GM23338 (cell line): ENCODE results near the gene CTNS. TPM values are rescaled to one million over a fixed set of nuclear protein-coding genes. Genes with fewer than 3 reads are reported as not detected.

ENCODE experiments used
- ATAC-seq: fragments of 200-7000 bp; cut with Tn5 transposase; 3 replicates; pipeline ENCODE4 v1.9.1; 2020
- DNase-seq: peaks from one replicate; pipeline ENCODE4 v3.0.0-alpha.2; 2015; ENCODE audit warnings: low spot score
- H2AFZ ChIP-seq: fragments of 200-600 bp; sonication (generic); 2 replicates; pipeline ENCODE4 v1.8.0; 2016; ENCODE audit warnings: antibody characterized with exemption, mild to moderate bottlenecking, moderate library complexity
- H3F3A ChIP-seq: fragments of 200-600 bp; sonication (generic); replicated peaks from 2 replicates; pipeline ENCODE4 v1.8.0; 2017; ENCODE audit warnings: antibody characterized with exemption, mixed run types, low read depth
- H3K27ac ChIP-seq: fragments of 200-600 bp; sonication (generic); 2 replicates; pipeline ENCODE4 v1.6.1; 2016; ENCODE audit warnings: low read depth
- H3K27me3 ChIP-seq: fragments of 200-600 bp; sonication (generic); 2 replicates; pipeline ENCODE4 v1.8.0; 2016; ENCODE audit warnings: mild to moderate bottlenecking, mixed run types, moderate library complexity; ENCODE audit not compliant: insufficient read depth
- H3K36me3 ChIP-seq: fragments of 200-600 bp; sonication (generic); 2 replicates; pipeline ENCODE4 v1.8.0; 2016; ENCODE audit warnings: mild to moderate bottlenecking; ENCODE audit not compliant: insufficient read depth
- H3K4me1 ChIP-seq: fragments of 200-600 bp; sonication (generic); 2 replicates; pipeline ENCODE4 v1.8.0; 2016; ENCODE audit warnings: mild to moderate bottlenecking, moderate library complexity; ENCODE audit not compliant: insufficient read depth
- H3K4me2 ChIP-seq: fragments of 200-600 bp; sonication (generic); 2 replicates; pipeline ENCODE4 v1.7.1; 2017; ENCODE audit warnings: mixed run types
- H3K4me3 ChIP-seq: fragments of 200-600 bp; sonication (generic); 2 replicates; pipeline ENCODE4 v1.6.1; 2016; ENCODE audit warnings: mixed run types
- H3K79me2 ChIP-seq: fragments of 200-600 bp; sonication (generic); replicated peaks from 2 replicates; pipeline ENCODE4 v1.8.0; 2017; ENCODE audit warnings: mild to moderate bottlenecking; ENCODE audit not compliant: insufficient read depth
- H3K9me2 ChIP-seq: fragments of 200-600 bp; sonication (generic); 2 replicates; pipeline ENCODE4 v1.8.0; 2017; ENCODE audit not compliant: insufficient read depth
- H4K20me1 ChIP-seq: fragments of 200-600 bp; sonication (generic); replicated peaks from 2 replicates; pipeline ENCODE4 v1.8.0; 2017; ENCODE audit warnings: mild to moderate bottlenecking; ENCODE audit not compliant: insufficient read depth
- H3K27ac Mint-ChIP-seq: 2 replicates; pipeline ENCODE4 v1.8.0; 2020; ENCODE audit warnings: inconsistent platforms, mild to moderate bottlenecking, moderate library complexity, mixed read lengths
- H3K27me3 Mint-ChIP-seq: 3 replicates; pipeline ENCODE4 v1.8.0; 2022; ENCODE audit warnings: low read depth, mild to moderate bottlenecking, moderate library complexity, mixed read lengths, inconsistent platforms; ENCODE audit not compliant: insufficient read depth, poor library complexity
- H3K36me3 Mint-ChIP-seq: 3 replicates; pipeline ENCODE4 v1.8.0; 2021; ENCODE audit warnings: low read depth, mild to moderate bottlenecking, inconsistent platforms, moderate library complexity, mixed read lengths
- H3K4me1 Mint-ChIP-seq: 3 replicates; pipeline ENCODE4 v1.8.0; 2020; ENCODE audit warnings: mild to moderate bottlenecking, inconsistent platforms, mixed read lengths
- H3K4me3 Mint-ChIP-seq: 3 replicates; pipeline ENCODE4 v1.8.0; 2021; ENCODE audit warnings: moderate library complexity, mild to moderate bottlenecking, inconsistent platforms, mixed read lengths
- H3K9me3 Mint-ChIP-seq: 3 replicates; pipeline ENCODE4 v1.8.0; 2020; ENCODE audit warnings: moderate library complexity, mild to moderate bottlenecking, inconsistent platforms, mixed read lengths
- CREB1 ChIP-seq: fragments of 250-450 bp; sonication (Bioruptor Pico); IDR thresholded peaks from 2 replicates; pipeline ENCODE4 v1.5.0; 2020; ENCODE audit warnings: low read depth, mild to moderate bottlenecking, moderate library complexity
- EZH2 ChIP-seq: fragments of 200-600 bp; sonication (generic); IDR thresholded peaks from one replicate; pipeline ENCODE4 v1.8.0; 2017; ENCODE audit warnings: antibody characterized with exemption, mild to moderate bottlenecking, low read depth; ENCODE audit not compliant: unreplicated experiment
- EZH2phosphoT487 ChIP-seq: fragments of 200-600 bp; sonication (generic); IDR thresholded peaks from one replicate; pipeline ENCODE4 v1.8.1; 2018; ENCODE audit warnings: antibody characterized with exemption; ENCODE audit not compliant: unreplicated experiment
- JUNB ChIP-seq: IDR thresholded peaks from one replicate; pipeline ENCODE4 v1.6.1; 2016; ENCODE audit warnings: antibody characterized with exemption; ENCODE audit not compliant: unreplicated experiment
- NANOG ChIP-seq: IDR thresholded peaks from 2 replicates; pipeline ENCODE4 v1.6.1; 2016; ENCODE audit warnings: antibody characterized with exemption, borderline replicate concordance
- POLR2AphosphoS5 ChIP-seq: IDR thresholded peaks from 2 replicates; pipeline ENCODE4 v1.6.1; 2016; ENCODE audit warnings: antibody characterized with exemption, low read depth
- STAT1 ChIP-seq: IDR thresholded peaks from one replicate; pipeline ENCODE4 v1.6.1; 2016; ENCODE audit warnings: antibody characterized with exemption; ENCODE audit not compliant: unreplicated experiment
- ZNF114 ChIP-seq: fragments of 250-450 bp; sonication (Bioruptor Pico); IDR thresholded peaks from 2 replicates; pipeline ENCODE4 v1.5.0; 2020; ENCODE audit warnings: mild to moderate bottlenecking, moderate library complexity
- ZNF331 ChIP-seq: fragments of 250-450 bp; sonication (Bioruptor Pico); IDR thresholded peaks from 2 replicates; pipeline ENCODE4 v1.5.0; 2020; ENCODE audit warnings: low read depth, mild to moderate bottlenecking, moderate library complexity
- polyA plus RNA-seq: library from polyadenylated mRNA; unstranded; fragments of >200 nt; fragmentation: Nextera tagmentation; extraction: Ambion mirVana; gene quantifications from 2 replicates; pipeline ENCODE4 v1.2.1, GENCODE V29; 2016
- total RNA-seq: library from RNA; depleted of rRNA; stranded (reverse); fragments of >200 nt; shearing (Covaris generic); gene quantifications from 2 replicates; pipeline ENCODE4 v1.2.3, GENCODE V29; 2014
- TF ChIP-seq, protein P1 (sequence below): IDR thresholded peaks from 2 replicates; pipeline ENCODE4 v1.6.1; 2016; ENCODE audit warnings: antibody characterized with exemption
- TF ChIP-seq, protein P2 (sequence below), 2 experiments: fragments of 200-600 bp in 1 of 2; sonication (generic) in 1 of 2; conservative IDR thresholded peaks; 2 replicates each; pipeline versions ENCODE4 v1.5.1 to v1.6.1; 2016 to 2017; ENCODE audit warnings: antibody characterized with exemption in 2 of 2, low read depth in 2 of 2, mild to moderate bottlenecking in 2 of 2, moderate library complexity in 1 of 2
- TF ChIP-seq, protein P3 (sequence below): fragments of 250-450 bp; sonication (Bioruptor Pico); IDR thresholded peaks from 2 replicates; pipeline ENCODE4 v1.5.0; 2020; ENCODE audit warnings: mild to moderate bottlenecking, moderate library complexity
- TF ChIP-seq, protein P4 (sequence below): IDR thresholded peaks from one replicate; pipeline ENCODE4 v1.6.1; 2018; ENCODE audit warnings: antibody characterized with exemption; ENCODE audit not compliant: unreplicated experiment

CTNS gene
- total and polyA plus RNA-seq, 2 experiments from 2014 or later = 5.9 to 21.8 TPM

DNA sequence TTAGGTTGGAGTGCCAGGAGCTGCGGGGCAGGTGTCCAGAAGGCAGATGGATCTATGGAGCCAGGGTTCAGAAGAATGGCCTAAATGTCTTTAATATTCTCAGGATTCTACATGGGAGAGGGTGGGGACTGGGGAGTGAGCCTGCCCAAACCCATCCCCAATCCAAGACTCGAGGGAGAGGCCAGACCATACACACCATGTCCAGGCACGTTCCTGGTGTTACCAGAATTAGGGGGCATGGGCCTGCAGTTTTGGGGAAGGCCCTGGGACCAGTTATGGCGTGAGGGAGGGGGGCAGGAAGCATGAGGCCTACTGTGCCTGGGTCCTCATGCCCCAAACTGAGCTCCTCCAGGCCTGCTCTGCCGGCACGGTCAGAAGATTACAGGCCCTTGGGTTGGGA is 30.0 kb downstream of the CTNS start:
- H3K36me3 Mint-ChIP-seq = peaks cover 22% of the 10 kb centered on the region

More for the DNA sequence above, 30.0 kb downstream of the CTNS start:
- Histone ChIP-seq H4K20me1 (peaks cover 14% of the 10 kb centered on the region), H3K36me3 (no peaks in the 10 kb centered on the region), H3F3A (peaks cover 20% of the 10 kb centered on the region; the same call in 1 of the 2 replicates), H3K4me1 (peaks cover 7% of the 10 kb centered on the region; the same call in 1 of the 2 replicates), H3K4me3 (no peak overlapping the region), H3K27ac (no peak overlapping the region), H3K79me2 (peaks cover 41% of the 10 kb centered on the region), H3K4me2 (no peak overlapping the region), H3K27me3 (no peaks in the 10 kb centered on the region), H2AFZ (no peak overlapping the region), H3K9me2 (no peaks in the 10 kb centered on the region)
- Mint-ChIP-seq H3K4me1 (peaks cover 22% of the 10 kb centered on the region), H3K4me3 (peak overlapping the region; percentile 100), H3K27ac (no peak overlapping the region), H3K27me3 (peaks cover 24% of the 10 kb centered on the region), H3K9me3 (no peaks in the 10 kb centered on the region; the same call in 2 of the 3 replicates)
- DNase-seq (no peak), ATAC-seq (no peak)
- TF ChIP-seq ZNF114 (no peak), NANOG (no peak), JUNB (no peak), POLR2AphosphoS5 (no peak), STAT1 (no peak), ZNF331 (CRISPR knock-in tag) (no peak), EZH2 (no peak), CREB1 (CRISPR knock-in tag) (no peak), EZH2phosphoT487 (no peak)
- TF ChIP-seq, protein P1, sequence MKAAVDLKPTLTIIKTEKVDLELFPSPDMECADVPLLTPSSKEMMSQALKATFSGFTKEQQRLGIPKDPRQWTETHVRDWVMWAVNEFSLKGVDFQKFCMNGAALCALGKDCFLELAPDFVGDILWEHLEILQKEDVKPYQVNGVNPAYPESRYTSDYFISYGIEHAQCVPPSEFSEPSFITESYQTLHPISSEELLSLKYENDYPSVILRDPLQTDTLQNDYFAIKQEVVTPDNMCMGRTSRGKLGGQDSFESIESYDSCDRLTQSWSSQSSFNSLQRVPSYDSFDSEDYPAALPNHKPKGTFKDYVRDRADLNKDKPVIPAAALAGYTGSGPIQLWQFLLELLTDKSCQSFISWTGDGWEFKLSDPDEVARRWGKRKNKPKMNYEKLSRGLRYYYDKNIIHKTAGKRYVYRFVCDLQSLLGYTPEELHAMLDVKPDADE = no peak
- TF ChIP-seq, protein P2, sequence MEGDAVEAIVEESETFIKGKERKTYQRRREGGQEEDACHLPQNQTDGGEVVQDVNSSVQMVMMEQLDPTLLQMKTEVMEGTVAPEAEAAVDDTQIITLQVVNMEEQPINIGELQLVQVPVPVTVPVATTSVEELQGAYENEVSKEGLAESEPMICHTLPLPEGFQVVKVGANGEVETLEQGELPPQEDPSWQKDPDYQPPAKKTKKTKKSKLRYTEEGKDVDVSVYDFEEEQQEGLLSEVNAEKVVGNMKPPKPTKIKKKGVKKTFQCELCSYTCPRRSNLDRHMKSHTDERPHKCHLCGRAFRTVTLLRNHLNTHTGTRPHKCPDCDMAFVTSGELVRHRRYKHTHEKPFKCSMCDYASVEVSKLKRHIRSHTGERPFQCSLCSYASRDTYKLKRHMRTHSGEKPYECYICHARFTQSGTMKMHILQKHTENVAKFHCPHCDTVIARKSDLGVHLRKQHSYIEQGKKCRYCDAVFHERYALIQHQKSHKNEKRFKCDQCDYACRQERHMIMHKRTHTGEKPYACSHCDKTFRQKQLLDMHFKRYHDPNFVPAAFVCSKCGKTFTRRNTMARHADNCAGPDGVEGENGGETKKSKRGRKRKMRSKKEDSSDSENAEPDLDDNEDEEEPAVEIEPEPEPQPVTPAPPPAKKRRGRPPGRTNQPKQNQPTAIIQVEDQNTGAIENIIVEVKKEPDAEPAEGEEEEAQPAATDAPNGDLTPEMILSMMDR (conservative IDR thresholded peaks at IDR 0.05; ENCODE audit: low read depth in 2 of 2) = no peak
- TF ChIP-seq, protein P3, sequence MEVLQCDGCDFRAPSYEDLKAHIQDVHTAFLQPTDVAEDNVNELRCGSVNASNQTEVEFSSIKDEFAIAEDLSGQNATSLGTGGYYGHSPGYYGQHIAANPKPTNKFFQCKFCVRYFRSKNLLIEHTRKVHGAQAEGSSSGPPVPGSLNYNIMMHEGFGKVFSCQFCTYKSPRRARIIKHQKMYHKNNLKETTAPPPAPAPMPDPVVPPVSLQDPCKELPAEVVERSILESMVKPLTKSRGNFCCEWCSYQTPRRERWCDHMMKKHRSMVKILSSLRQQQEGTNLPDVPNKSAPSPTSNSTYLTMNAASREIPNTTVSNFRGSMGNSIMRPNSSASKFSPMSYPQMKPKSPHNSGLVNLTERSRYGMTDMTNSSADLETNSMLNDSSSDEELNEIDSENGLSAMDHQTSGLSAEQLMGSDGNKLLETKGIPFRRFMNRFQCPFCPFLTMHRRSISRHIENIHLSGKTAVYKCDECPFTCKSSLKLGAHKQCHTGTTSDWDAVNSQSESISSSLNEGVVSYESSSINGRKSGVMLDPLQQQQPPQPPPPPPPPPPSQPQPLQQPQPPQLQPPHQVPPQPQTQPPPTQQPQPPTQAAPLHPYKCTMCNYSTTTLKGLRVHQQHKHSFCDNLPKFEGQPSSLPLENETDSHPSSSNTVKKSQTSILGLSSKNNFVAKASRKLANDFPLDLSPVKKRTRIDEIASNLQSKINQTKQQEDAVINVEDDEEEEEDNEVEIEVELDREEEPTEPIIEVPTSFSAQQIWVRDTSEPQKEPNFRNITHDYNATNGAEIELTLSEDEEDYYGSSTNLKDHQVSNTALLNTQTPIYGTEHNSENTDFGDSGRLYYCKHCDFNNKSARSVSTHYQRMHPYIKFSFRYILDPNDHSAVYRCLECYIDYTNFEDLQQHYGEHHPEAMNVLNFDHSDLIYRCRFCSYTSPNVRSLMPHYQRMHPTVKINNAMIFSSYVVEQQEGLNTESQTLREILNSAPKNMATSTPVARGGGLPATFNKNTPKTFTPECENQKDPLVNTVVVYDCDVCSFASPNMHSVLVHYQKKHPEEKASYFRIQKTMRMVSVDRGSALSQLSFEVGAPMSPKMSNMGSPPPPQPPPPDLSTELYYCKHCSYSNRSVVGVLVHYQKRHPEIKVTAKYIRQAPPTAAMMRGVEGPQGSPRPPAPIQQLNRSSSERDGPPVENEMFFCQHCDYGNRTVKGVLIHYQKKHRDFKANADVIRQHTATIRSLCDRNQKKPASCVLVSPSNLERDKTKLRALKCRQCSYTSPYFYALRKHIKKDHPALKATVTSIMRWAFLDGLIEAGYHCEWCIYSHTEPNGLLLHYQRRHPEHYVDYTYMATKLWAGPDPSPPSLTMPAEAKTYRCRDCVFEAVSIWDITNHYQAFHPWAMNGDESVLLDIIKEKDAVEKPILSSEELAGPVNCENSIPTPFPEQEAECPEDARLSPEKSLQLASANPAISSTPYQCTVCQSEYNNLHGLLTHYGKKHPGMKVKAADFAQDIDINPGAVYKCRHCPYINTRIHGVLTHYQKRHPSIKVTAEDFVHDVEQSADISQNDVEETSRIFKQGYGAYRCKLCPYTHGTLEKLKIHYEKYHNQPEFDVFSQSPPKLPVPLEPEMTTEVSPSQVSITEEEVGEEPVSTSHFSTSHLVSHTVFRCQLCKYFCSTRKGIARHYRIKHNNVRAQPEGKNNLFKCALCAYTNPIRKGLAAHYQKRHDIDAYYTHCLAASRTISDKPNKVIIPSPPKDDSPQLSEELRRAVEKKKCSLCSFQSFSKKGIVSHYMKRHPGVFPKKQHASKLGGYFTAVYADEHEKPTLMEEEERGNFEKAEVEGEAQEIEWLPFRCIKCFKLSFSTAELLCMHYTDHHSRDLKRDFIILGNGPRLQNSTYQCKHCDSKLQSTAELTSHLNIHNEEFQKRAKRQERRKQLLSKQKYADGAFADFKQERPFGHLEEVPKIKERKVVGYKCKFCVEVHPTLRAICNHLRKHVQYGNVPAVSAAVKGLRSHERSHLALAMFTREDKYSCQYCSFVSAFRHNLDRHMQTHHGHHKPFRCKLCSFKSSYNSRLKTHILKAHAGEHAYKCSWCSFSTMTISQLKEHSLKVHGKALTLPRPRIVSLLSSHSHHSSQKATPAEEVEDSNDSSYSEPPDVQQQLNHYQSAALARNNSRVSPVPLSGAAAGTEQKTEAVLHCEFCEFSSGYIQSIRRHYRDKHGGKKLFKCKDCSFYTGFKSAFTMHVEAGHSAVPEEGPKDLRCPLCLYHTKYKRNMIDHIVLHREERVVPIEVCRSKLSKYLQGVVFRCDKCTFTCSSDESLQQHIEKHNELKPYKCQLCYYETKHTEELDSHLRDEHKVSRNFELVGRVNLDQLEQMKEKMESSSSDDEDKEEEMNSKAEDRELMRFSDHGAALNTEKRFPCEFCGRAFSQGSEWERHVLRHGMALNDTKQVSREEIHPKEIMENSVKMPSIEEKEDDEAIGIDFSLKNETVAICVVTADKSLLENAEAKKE (CRISPR knock-in tag) = no peak
- TF ChIP-seq, protein P4, sequence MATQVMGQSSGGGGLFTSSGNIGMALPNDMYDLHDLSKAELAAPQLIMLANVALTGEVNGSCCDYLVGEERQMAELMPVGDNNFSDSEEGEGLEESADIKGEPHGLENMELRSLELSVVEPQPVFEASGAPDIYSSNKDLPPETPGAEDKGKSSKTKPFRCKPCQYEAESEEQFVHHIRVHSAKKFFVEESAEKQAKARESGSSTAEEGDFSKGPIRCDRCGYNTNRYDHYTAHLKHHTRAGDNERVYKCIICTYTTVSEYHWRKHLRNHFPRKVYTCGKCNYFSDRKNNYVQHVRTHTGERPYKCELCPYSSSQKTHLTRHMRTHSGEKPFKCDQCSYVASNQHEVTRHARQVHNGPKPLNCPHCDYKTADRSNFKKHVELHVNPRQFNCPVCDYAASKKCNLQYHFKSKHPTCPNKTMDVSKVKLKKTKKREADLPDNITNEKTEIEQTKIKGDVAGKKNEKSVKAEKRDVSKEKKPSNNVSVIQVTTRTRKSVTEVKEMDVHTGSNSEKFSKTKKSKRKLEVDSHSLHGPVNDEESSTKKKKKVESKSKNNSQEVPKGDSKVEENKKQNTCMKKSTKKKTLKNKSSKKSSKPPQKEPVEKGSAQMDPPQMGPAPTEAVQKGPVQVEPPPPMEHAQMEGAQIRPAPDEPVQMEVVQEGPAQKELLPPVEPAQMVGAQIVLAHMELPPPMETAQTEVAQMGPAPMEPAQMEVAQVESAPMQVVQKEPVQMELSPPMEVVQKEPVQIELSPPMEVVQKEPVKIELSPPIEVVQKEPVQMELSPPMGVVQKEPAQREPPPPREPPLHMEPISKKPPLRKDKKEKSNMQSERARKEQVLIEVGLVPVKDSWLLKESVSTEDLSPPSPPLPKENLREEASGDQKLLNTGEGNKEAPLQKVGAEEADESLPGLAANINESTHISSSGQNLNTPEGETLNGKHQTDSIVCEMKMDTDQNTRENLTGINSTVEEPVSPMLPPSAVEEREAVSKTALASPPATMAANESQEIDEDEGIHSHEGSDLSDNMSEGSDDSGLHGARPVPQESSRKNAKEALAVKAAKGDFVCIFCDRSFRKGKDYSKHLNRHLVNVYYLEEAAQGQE = no peak
